GM23338 (cell line): ENCODE results near the gene NUDT6. TPM values are rescaled to one million over a fixed set of nuclear protein-coding genes. Genes with fewer than 3 reads are reported as not detected.
A peak's percentile ranks its signal among the peaks of the same experiment; 100 is the strongest.

Source experiments
- ATAC-seq: fragments of 200-7000 bp; cut with Tn5 transposase; 3 replicates; pipeline ENCODE4 v1.9.1; 2020
- DNase-seq: peaks from one replicate; pipeline ENCODE4 v3.0.0-alpha.2; 2015; ENCODE audit warnings: low spot score
- H2AFZ ChIP-seq: fragments of 200-600 bp; sonication (generic); 2 replicates; pipeline ENCODE4 v1.8.0; 2016; ENCODE audit warnings: antibody characterized with exemption, mild to moderate bottlenecking, moderate library complexity
- H3F3A ChIP-seq: fragments of 200-600 bp; sonication (generic); replicated peaks from 2 replicates; pipeline ENCODE4 v1.8.0; 2017; ENCODE audit warnings: antibody characterized with exemption, mixed run types, low read depth
- H3K27ac ChIP-seq: fragments of 200-600 bp; sonication (generic); 2 replicates; pipeline ENCODE4 v1.6.1; 2016; ENCODE audit warnings: low read depth
- H3K27me3 ChIP-seq: fragments of 200-600 bp; sonication (generic); 2 replicates; pipeline ENCODE4 v1.8.0; 2016; ENCODE audit warnings: mild to moderate bottlenecking, mixed run types, moderate library complexity; ENCODE audit not compliant: insufficient read depth
- H3K36me3 ChIP-seq: fragments of 200-600 bp; sonication (generic); 2 replicates; pipeline ENCODE4 v1.8.0; 2016; ENCODE audit warnings: mild to moderate bottlenecking; ENCODE audit not compliant: insufficient read depth
- H3K4me1 ChIP-seq: fragments of 200-600 bp; sonication (generic); 2 replicates; pipeline ENCODE4 v1.8.0; 2016; ENCODE audit warnings: mild to moderate bottlenecking, moderate library complexity; ENCODE audit not compliant: insufficient read depth
- H3K4me2 ChIP-seq: fragments of 200-600 bp; sonication (generic); 2 replicates; pipeline ENCODE4 v1.7.1; 2017; ENCODE audit warnings: mixed run types
- H3K4me3 ChIP-seq: fragments of 200-600 bp; sonication (generic); 2 replicates; pipeline ENCODE4 v1.6.1; 2016; ENCODE audit warnings: mixed run types
- H3K79me2 ChIP-seq: fragments of 200-600 bp; sonication (generic); replicated peaks from 2 replicates; pipeline ENCODE4 v1.8.0; 2017; ENCODE audit warnings: mild to moderate bottlenecking; ENCODE audit not compliant: insufficient read depth
- H3K9me2 ChIP-seq: fragments of 200-600 bp; sonication (generic); 2 replicates; pipeline ENCODE4 v1.8.0; 2017; ENCODE audit not compliant: insufficient read depth
- H4K20me1 ChIP-seq: fragments of 200-600 bp; sonication (generic); replicated peaks from 2 replicates; pipeline ENCODE4 v1.8.0; 2017; ENCODE audit warnings: mild to moderate bottlenecking; ENCODE audit not compliant: insufficient read depth
- H3K27ac Mint-ChIP-seq: 2 replicates; pipeline ENCODE4 v1.8.0; 2020; ENCODE audit warnings: inconsistent platforms, mild to moderate bottlenecking, moderate library complexity, mixed read lengths
- H3K27me3 Mint-ChIP-seq: 3 replicates; pipeline ENCODE4 v1.8.0; 2022; ENCODE audit warnings: low read depth, mild to moderate bottlenecking, moderate library complexity, mixed read lengths, inconsistent platforms; ENCODE audit not compliant: insufficient read depth, poor library complexity
- H3K36me3 Mint-ChIP-seq: 3 replicates; pipeline ENCODE4 v1.8.0; 2021; ENCODE audit warnings: low read depth, mild to moderate bottlenecking, inconsistent platforms, moderate library complexity, mixed read lengths
- H3K4me1 Mint-ChIP-seq: 3 replicates; pipeline ENCODE4 v1.8.0; 2020; ENCODE audit warnings: mild to moderate bottlenecking, inconsistent platforms, mixed read lengths
- H3K4me3 Mint-ChIP-seq: 3 replicates; pipeline ENCODE4 v1.8.0; 2021; ENCODE audit warnings: moderate library complexity, mild to moderate bottlenecking, inconsistent platforms, mixed read lengths
- H3K9me3 Mint-ChIP-seq: 3 replicates; pipeline ENCODE4 v1.8.0; 2020; ENCODE audit warnings: moderate library complexity, mild to moderate bottlenecking, inconsistent platforms, mixed read lengths
- EZH2 ChIP-seq: fragments of 200-600 bp; sonication (generic); IDR thresholded peaks from one replicate; pipeline ENCODE4 v1.8.0; 2017; ENCODE audit warnings: antibody characterized with exemption, mild to moderate bottlenecking, low read depth; ENCODE audit not compliant: unreplicated experiment
- JUNB ChIP-seq: IDR thresholded peaks from one replicate; pipeline ENCODE4 v1.6.1; 2016; ENCODE audit warnings: antibody characterized with exemption; ENCODE audit not compliant: unreplicated experiment
- NANOG ChIP-seq: IDR thresholded peaks from 2 replicates; pipeline ENCODE4 v1.6.1; 2016; ENCODE audit warnings: antibody characterized with exemption, borderline replicate concordance
- ZNF114 ChIP-seq: fragments of 250-450 bp; sonication (Bioruptor Pico); IDR thresholded peaks from 2 replicates; pipeline ENCODE4 v1.5.0; 2020; ENCODE audit warnings: mild to moderate bottlenecking, moderate library complexity
- polyA plus RNA-seq: library from polyadenylated mRNA; unstranded; fragments of >200 nt; fragmentation: Nextera tagmentation; extraction: Ambion mirVana; gene quantifications from 2 replicates; pipeline ENCODE4 v1.2.1, GENCODE V29; 2016
- total RNA-seq: library from RNA; depleted of rRNA; stranded (reverse); fragments of >200 nt; shearing (Covaris generic); gene quantifications from 2 replicates; pipeline ENCODE4 v1.2.3, GENCODE V29; 2014
- TF ChIP-seq, protein P1 (sequence below), 2 experiments: fragments of 200-600 bp in 1 of 2; sonication (generic) in 1 of 2; conservative IDR thresholded peaks; 2 replicates each; pipeline versions ENCODE4 v1.5.1 to v1.6.1; 2016 to 2017; ENCODE audit warnings: antibody characterized with exemption in 2 of 2, low read depth in 2 of 2, mild to moderate bottlenecking in 2 of 2, moderate library complexity in 1 of 2
- TF ChIP-seq, protein P2 (sequence below): IDR thresholded peaks from 2 replicates; pipeline ENCODE4 v1.6.1; 2016; ENCODE audit warnings: antibody characterized with exemption

The NUDT6 gene
- total and polyA plus RNA-seq, 2 experiments from 2014 or later: 4.9 to 9.1 TPM

- H3K4me3 ChIP-seq: no peak overlapping the region
- Mint-ChIP-seq H3K27me3 (no peaks in the 10 kb centered on the region), H3K9me3 (peaks cover 13% of the 10 kb centered on the region; the same call in 1 of the 3 replicates), H3K36me3 (peaks cover 68% of the 10 kb centered on the region), H3K27ac (no peak overlapping the region), H3K4me3 (no peak overlapping the region), H3K4me1 (peaks cover 4% of the 10 kb centered on the region)
- peaks cover 8% of the 10 kb centered on the region; the same call in 1 of the 2 replicates for H3K36me3 ChIP-seq
- H3K4me2 ChIP-seq: no peak overlapping the region
- no peaks in the 10 kb centered on the region for H3K4me1 ChIP-seq
- H3F3A ChIP-seq: peaks cover 12% of the 10 kb centered on the region; the same call in 1 of the 2 replicates
- H3K27ac ChIP-seq: no peak overlapping the region
- ATAC-seq (no peak; the same call in 2 of the 3 replicates), DNase-seq (no peak)
- no peaks in the 10 kb centered on the region for H3K27me3 ChIP-seq
- H4K20me1 ChIP-seq: no peaks in the 10 kb centered on the region
- TF ChIP-seq, protein P1, sequence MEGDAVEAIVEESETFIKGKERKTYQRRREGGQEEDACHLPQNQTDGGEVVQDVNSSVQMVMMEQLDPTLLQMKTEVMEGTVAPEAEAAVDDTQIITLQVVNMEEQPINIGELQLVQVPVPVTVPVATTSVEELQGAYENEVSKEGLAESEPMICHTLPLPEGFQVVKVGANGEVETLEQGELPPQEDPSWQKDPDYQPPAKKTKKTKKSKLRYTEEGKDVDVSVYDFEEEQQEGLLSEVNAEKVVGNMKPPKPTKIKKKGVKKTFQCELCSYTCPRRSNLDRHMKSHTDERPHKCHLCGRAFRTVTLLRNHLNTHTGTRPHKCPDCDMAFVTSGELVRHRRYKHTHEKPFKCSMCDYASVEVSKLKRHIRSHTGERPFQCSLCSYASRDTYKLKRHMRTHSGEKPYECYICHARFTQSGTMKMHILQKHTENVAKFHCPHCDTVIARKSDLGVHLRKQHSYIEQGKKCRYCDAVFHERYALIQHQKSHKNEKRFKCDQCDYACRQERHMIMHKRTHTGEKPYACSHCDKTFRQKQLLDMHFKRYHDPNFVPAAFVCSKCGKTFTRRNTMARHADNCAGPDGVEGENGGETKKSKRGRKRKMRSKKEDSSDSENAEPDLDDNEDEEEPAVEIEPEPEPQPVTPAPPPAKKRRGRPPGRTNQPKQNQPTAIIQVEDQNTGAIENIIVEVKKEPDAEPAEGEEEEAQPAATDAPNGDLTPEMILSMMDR (conservative IDR thresholded peaks at IDR 0.05; ENCODE audit: low read depth in 2 of 2): 0 out of 4 replicates have a peak, but pooled peaks of 1 of the 2 experiments have one; percentile 13
- no peak for TF ChIP-seq ZNF114 (CRISPR knock-in tag)
- peaks cover 12% of the 10 kb centered on the region for H3K79me2 ChIP-seq
- H2AFZ ChIP-seq: no peak overlapping the region
- H3K9me2 ChIP-seq: no peaks in the 10 kb centered on the region
Measured at GRCh38 chr4:122894827-122895226, 27.6 kb downstream of the NUDT6 start.

DNA sequence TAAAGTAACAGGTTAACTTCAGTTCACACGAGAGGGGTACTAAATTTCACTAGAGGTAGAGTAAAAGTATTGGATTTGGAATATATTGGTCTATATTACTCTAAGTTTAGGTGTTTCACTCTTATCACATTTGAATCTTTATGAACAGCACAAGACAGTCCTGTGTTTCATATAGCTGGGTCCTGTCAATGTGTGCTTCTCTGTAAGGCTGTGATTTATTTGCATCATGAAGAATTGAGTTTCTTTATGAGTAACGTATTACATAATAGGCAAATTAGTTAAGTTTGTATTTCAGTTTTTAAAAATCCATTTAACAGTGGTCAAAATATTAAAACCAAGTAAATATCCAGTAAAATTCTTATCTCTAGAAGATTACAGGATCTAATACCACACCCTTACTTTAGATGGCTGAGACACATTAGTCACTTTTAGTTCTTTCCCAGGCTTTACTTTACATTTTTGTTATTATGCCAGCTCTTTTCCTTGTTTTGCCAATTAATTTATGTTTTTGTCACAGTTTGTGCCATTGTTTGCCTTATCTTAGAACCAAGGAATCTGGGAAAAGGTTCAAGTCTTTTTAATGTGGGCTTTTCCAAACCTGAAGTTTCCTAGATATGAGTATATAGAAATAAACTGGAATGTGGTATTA, 32.1 kb downstream of the NUDT6 start:
- no peak overlapping the region for H3K4me3 ChIP-seq
- peaks cover 58% of the 10 kb centered on the region for H3K79me2 ChIP-seq
- no peak for ATAC-seq
- peaks cover 61% of the 10 kb centered on the region for H3K36me3 Mint-ChIP-seq
- no peaks in the 10 kb centered on the region; the same call in 1 of the 2 replicates for H4K20me1 ChIP-seq
- peaks cover 7% of the 10 kb centered on the region; the same call in 1 of the 2 replicates for H3F3A ChIP-seq
- no peak overlapping the region for H3K27ac Mint-ChIP-seq
- no peaks in the 10 kb centered on the region for H3K4me1 ChIP-seq
- TF ChIP-seq ZNF114 (CRISPR knock-in tag) (no peak), EZH2 (no peak), NANOG (no peak), JUNB (no peak)
- TF ChIP-seq, protein P2, sequence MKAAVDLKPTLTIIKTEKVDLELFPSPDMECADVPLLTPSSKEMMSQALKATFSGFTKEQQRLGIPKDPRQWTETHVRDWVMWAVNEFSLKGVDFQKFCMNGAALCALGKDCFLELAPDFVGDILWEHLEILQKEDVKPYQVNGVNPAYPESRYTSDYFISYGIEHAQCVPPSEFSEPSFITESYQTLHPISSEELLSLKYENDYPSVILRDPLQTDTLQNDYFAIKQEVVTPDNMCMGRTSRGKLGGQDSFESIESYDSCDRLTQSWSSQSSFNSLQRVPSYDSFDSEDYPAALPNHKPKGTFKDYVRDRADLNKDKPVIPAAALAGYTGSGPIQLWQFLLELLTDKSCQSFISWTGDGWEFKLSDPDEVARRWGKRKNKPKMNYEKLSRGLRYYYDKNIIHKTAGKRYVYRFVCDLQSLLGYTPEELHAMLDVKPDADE: no peak
- TF ChIP-seq, protein P1 (conservative IDR thresholded peaks at IDR 0.05; ENCODE audit: low read depth in 2 of 2): no peak
- no peak for DNase-seq
- H3K4me2 ChIP-seq: no peak overlapping the region
- H3K27me3 Mint-ChIP-seq: no peaks in the 10 kb centered on the region
- H3K27me3 ChIP-seq: no peaks in the 10 kb centered on the region
- no peaks in the 10 kb centered on the region for H3K9me2 ChIP-seq
- no peak overlapping the region for H2AFZ ChIP-seq
- peaks cover 2% of the 10 kb centered on the region; the same call in 1 of the 3 replicates for H3K4me1 Mint-ChIP-seq
- H3K36me3 ChIP-seq: peaks cover 12% of the 10 kb centered on the region; the same call in 1 of the 2 replicates
- H3K27ac ChIP-seq: no peak overlapping the region
- no peaks in the 10 kb centered on the region for H3K9me3 Mint-ChIP-seq
- H3K4me3 Mint-ChIP-seq: no peak overlapping the region
